ENCODE data around the gene NALCN.

NALCN gene

DNA sequence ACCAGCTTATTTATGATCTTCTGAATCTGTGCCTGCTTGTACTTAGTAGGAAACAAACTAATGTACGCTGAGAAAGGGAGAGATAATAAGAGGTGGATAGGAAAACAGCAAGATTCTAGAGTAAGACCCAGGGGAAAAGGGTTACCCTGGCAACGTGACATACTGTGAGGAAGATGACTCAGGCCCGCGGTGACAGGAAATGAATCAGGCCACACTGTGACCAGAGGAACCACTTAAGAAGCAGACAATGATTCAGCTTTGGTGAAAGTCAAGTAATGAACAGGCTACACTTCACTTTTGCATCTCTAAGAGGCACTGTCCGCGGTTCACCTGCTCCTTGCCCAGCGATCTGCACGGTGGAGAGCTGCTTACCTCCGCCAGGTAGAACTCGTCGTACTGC, 158.2 kb downstream of the NALCN start:
- TF ChIP-seq, protein P1, sequence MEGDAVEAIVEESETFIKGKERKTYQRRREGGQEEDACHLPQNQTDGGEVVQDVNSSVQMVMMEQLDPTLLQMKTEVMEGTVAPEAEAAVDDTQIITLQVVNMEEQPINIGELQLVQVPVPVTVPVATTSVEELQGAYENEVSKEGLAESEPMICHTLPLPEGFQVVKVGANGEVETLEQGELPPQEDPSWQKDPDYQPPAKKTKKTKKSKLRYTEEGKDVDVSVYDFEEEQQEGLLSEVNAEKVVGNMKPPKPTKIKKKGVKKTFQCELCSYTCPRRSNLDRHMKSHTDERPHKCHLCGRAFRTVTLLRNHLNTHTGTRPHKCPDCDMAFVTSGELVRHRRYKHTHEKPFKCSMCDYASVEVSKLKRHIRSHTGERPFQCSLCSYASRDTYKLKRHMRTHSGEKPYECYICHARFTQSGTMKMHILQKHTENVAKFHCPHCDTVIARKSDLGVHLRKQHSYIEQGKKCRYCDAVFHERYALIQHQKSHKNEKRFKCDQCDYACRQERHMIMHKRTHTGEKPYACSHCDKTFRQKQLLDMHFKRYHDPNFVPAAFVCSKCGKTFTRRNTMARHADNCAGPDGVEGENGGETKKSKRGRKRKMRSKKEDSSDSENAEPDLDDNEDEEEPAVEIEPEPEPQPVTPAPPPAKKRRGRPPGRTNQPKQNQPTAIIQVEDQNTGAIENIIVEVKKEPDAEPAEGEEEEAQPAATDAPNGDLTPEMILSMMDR (IDR thresholded peaks at IDR 0.05; ENCODE audit: unreplicated experiment in 3 of 3): no peak
- H3K27ac Mint-ChIP-seq: no peak overlapping the region
- no peaks in the 10 kb centered on the region for H3K27me3 Mint-ChIP-seq (ENCODE audit: low read depth)
- H3K4me1 Mint-ChIP-seq: no peaks in the 10 kb centered on the region
- no peaks in the 10 kb centered on the region for H3K9me3 Mint-ChIP-seq
- H3K36me3 Mint-ChIP-seq (ENCODE audit: low read depth): no peaks in the 10 kb centered on the region
- no peak overlapping the region for H3K4me3 Mint-ChIP-seq

DNA sequence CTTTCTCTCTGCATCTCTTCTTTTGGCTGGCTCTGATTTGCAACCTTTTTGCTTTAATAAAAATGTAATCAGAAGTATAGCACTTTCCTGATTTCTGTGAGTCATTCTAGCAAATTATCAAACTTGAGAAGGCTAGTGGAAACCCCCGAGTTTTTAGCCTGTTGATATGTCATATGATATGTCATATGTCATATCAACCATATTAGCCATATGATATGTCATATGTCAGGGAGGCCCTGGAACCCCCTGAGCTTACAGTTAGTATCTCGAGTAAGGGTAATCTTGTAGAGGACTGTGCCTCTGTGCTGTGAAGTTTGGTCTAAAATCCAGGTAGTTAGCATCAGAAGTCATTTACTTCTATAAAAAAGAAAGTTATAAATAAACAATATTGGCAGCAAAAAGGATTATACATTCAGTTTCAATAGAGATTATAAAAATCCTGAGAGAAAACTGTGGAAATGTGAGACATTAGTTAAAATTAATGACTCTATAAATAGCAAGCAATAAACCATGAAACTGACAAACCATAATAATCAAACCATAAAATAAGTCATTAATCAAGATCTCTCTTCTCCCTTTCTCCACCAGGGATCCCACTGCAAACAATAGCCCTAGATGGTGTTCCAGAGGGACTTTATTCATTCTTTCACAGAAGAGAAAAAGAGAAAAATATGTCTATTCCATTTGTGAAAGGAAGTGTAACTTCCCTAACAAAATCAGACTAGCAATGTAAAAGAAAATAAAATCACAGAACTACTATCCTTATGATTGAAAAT, 167.4 kb downstream of the NALCN start:
- Mint-ChIP-seq H3K4me1 (peaks cover 11% of the 10 kb centered on the region), H3K27ac (no peak overlapping the region), H3K4me3 (no peak overlapping the region), H3K9me3 (peaks cover 7% of the 10 kb centered on the region), H3K27me3 (ENCODE audit: low read depth) (no peaks in the 10 kb centered on the region), H3K36me3 (ENCODE audit: low read depth) (no peaks in the 10 kb centered on the region)
- TF ChIP-seq, protein P1 (IDR thresholded peaks at IDR 0.05; ENCODE audit: unreplicated experiment in 3 of 3): no peak

DNA sequence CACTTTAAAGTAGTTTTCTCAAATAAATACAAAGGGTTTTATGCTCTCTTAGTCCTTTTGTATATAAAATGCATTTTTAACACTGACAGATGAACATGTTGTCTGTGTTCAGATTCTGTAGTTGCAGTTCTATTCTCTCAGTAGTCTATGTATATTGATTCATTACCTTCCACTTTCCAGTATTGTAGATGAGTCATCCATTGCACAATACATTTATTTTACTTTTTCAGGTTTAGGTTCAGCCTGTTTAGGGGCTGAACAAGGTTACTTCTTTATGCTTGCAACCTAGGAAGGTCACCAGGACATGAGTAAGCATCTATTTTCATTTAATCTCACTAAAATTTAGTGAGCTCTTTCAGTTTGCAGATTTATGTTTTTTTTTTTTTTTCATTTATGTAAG, 173.6 kb downstream of the NALCN start:
- TF ChIP-seq, protein P1 (IDR thresholded peaks at IDR 0.05; ENCODE audit: unreplicated experiment in 3 of 3): no peak
- peaks cover 11% of the 10 kb centered on the region for H3K4me1 Mint-ChIP-seq
- no peak overlapping the region for H3K4me3 Mint-ChIP-seq
- H3K27me3 Mint-ChIP-seq (ENCODE audit: low read depth): no peaks in the 10 kb centered on the region
- H3K27ac Mint-ChIP-seq: no peak overlapping the region
- no peaks in the 10 kb centered on the region for H3K9me3 Mint-ChIP-seq
- H3K36me3 Mint-ChIP-seq (ENCODE audit: low read depth): no peaks in the 10 kb centered on the region

DNA sequence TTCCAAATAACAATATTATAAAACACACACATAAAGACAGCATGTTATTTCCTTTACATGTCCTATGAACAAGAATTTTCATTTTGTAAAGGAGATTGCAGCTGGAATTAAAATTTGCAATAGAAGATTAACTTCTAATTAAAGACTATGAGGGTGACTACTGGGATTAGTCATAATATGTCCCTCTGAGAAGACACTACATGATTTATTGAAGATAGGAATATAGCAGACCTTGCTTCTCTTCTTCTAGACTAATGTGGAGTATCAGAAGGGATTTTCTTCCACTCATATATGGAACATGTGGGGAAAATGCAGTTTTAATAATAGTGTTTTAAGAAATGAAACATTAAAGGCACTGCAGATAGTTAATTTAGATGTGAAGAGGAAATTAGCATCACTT, 177.8 kb downstream of the NALCN start:
- Mint-ChIP-seq H3K9me3 (no peaks in the 10 kb centered on the region), H3K4me1 (no peaks in the 10 kb centered on the region), H3K4me3 (no peak overlapping the region), H3K27ac (no peak overlapping the region), H3K36me3 (ENCODE audit: low read depth) (no peaks in the 10 kb centered on the region), H3K27me3 (ENCODE audit: low read depth) (no peaks in the 10 kb centered on the region)
- TF ChIP-seq, protein P1 (IDR thresholded peaks at IDR 0.05; ENCODE audit: unreplicated experiment in 3 of 3): no peak

DNA sequence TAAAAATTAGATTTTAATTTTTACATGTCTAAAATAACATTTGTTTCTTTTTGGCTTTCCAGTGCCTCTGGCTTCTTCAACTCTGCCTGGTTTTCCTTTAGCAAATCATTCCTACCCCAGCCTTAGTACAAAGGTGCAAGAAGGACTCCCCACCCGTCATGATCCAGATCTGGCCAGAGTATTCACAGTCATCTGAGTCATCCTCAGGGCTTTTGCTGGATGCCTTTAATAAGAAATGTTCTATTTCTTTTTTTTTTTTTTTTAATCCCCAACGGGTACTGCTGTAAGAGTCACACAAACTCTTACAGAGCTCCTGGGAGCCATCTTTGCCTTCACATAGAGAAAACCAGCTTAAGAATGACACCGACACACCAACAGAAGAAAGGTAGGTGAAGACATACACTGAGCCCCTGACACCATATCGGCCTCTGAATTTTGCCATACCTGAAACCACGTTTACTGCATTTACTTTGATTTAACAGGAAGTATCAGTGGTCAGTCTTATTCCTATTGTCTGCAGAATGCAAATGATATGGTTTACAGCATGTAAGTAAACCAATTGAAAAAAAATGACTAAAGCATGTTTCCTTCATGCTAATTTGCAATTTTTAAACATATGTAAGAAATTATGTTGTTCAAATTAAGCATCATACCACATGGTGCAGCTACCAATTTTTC, 184.4 kb downstream of the NALCN start:
- Mint-ChIP-seq H3K4me1 (no peaks in the 10 kb centered on the region), H3K27ac (no peak overlapping the region), H3K9me3 (peaks cover 3% of the 10 kb centered on the region), H3K27me3 (ENCODE audit: low read depth) (no peaks in the 10 kb centered on the region), H3K4me3 (no peak overlapping the region), H3K36me3 (ENCODE audit: low read depth) (no peaks in the 10 kb centered on the region)
- TF ChIP-seq, protein P1 (IDR thresholded peaks at IDR 0.05; ENCODE audit: unreplicated experiment in 3 of 3): no peak
